ENCODE measurements around the gene IER3. TPM values are rescaled to one million over a fixed set of nuclear protein-coding genes. Genes with fewer than 3 reads are reported as not detected.

Gene IER3
- total and polyA plus RNA-seq, 9 of the 15 experiments (the other 6 are each of a cell fraction or from before 2014, with no cell fraction given) = 1.5 to 30.0 (median 11.5) TPM

DNA sequence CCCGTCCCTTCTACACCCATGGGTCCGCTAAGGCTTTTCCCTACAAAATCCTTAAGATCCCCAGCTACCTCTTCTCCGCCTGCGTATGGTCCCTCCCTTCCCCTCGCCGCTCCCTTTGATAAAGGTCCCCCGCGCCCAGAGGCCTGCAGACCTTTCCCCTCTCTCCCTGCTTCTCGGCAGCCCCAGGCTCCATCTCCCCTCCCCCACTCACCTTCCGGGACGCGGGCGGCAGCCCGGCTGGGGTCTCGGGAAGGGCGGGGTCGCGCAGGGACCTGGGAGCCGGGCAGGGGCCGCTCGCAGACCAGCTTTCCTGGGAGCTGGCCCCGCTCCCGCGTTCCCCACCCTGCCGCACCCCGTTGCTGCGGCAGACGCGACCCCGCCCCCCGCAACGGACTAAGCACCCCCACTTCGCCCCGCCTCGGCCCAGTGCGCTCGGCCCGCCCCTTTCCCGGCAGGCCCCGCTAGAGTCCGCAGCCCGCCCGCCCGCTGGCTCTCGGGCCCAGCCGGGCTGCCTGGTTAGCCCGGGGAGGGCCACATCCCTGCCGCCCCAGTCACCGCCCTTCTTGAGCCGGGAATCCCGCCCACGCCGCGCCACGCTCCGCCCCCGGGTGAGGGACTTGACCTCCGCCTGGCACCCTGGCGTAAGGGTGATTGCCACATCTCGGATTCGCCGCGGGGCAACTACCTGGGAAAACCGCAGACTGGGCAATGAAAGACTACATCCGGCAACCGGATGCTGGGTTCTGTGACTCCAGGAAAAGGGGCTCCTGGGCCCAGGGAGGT lies 1.8 kb downstream of the IER3 start, which contains the start of gene FLOT1 (continued):
- TF ChIP-seq TRIM28 (IDR thresholded peaks at IDR 0.05) (peak; percentile 49; the same call in 1 of the 2 replicates), PRMT5 (CRISPR knock-in tag; IDR thresholded peaks at IDR 0.05) (0 out of 2 replicates have a peak, but pooled peaks have one; percentile 56), CBX3 (IDR thresholded peaks at IDR 0.05; ENCODE audit: borderline replicate concordance in 1 of 2, low read length in 2 of 2) (0 out of 3 replicates have a peak, but pooled peaks of 1 of the 2 experiments have one; percentile 7), STAT5A (IDR thresholded peaks at IDR 0.05; ENCODE audit: borderline replicate concordance, low read length) (peak; percentile 27; the same call in 1 of the 2 replicates), MXD1 (CRISPR knock-in tag; IDR thresholded peaks at IDR 0.05; ENCODE audit: borderline replicate concordance, poor library complexity, severe bottlenecking) (no peak), ZNF57 (CRISPR knock-in tag; IDR thresholded peaks at IDR 0.05) (0 out of 2 replicates have a peak, but pooled peaks have one; percentile 20), RBM25 (IDR thresholded peaks at IDR 0.05; ENCODE audit: low read depth, low read length, severe bottlenecking) (peak; percentile 31), ZNF76 (CRISPR knock-in tag; IDR thresholded peaks at IDR 0.05; ENCODE audit: borderline replicate concordance) (0 out of 2 replicates have a peak, but pooled peaks have one; percentile 58), NR2C1 (IDR thresholded peaks at IDR 0.05) (no peak), NR2C1 (tag; IDR thresholded peaks at IDR 0.05) (peak; percentile 60; the same call in 1 of the 2 replicates), ZNF253 (CRISPR knock-in tag; conservative IDR thresholded peaks at IDR 0.05) (0 out of 2 replicates have a peak, but pooled peaks have one; percentile 15), PRPF4 (IDR thresholded peaks at IDR 0.05; ENCODE audit: insufficient read depth, low read depth, low read length, poor library complexity, severe bottlenecking) (peak; percentile 52), TEAD4 (IDR thresholded peaks at IDR 0.05; ENCODE audit: low read length) (peak; percentile 50; the same call in 1 of the 2 replicates), TEAD4 (CRISPR knock-in tag; IDR thresholded peaks at IDR 0.05; ENCODE audit: borderline replicate concordance) (0 out of 2 replicates have a peak, but pooled peaks have one; percentile 66), NR1H2 (CRISPR knock-in tag; IDR thresholded peaks at IDR 0.05) (no peak)
- TF ChIP-seq, protein P1, sequence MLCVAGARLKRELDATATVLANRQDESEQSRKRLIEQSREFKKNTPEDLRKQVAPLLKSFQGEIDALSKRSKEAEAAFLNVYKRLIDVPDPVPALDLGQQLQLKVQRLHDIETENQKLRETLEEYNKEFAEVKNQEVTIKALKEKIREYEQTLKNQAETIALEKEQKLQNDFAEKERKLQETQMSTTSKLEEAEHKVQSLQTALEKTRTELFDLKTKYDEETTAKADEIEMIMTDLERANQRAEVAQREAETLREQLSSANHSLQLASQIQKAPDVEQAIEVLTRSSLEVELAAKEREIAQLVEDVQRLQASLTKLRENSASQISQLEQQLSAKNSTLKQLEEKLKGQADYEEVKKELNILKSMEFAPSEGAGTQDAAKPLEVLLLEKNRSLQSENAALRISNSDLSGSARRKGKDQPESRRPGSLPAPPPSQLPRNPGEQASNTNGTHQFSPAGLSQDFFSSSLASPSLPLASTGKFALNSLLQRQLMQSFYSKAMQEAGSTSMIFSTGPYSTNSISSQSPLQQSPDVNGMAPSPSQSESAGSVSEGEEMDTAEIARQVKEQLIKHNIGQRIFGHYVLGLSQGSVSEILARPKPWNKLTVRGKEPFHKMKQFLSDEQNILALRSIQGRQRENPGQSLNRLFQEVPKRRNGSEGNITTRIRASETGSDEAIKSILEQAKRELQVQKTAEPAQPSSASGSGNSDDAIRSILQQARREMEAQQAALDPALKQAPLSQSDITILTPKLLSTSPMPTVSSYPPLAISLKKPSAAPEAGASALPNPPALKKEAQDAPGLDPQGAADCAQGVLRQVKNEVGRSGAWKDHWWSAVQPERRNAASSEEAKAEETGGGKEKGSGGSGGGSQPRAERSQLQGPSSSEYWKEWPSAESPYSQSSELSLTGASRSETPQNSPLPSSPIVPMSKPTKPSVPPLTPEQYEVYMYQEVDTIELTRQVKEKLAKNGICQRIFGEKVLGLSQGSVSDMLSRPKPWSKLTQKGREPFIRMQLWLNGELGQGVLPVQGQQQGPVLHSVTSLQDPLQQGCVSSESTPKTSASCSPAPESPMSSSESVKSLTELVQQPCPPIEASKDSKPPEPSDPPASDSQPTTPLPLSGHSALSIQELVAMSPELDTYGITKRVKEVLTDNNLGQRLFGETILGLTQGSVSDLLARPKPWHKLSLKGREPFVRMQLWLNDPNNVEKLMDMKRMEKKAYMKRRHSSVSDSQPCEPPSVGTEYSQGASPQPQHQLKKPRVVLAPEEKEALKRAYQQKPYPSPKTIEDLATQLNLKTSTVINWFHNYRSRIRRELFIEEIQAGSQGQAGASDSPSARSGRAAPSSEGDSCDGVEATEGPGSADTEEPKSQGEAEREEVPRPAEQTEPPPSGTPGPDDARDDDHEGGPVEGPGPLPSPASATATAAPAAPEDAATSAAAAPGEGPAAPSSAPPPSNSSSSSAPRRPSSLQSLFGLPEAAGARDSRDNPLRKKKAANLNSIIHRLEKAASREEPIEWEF (CRISPR knock-in tag; IDR thresholded peaks at IDR 0.05) = no peak
- TF ChIP-seq, protein P2, sequence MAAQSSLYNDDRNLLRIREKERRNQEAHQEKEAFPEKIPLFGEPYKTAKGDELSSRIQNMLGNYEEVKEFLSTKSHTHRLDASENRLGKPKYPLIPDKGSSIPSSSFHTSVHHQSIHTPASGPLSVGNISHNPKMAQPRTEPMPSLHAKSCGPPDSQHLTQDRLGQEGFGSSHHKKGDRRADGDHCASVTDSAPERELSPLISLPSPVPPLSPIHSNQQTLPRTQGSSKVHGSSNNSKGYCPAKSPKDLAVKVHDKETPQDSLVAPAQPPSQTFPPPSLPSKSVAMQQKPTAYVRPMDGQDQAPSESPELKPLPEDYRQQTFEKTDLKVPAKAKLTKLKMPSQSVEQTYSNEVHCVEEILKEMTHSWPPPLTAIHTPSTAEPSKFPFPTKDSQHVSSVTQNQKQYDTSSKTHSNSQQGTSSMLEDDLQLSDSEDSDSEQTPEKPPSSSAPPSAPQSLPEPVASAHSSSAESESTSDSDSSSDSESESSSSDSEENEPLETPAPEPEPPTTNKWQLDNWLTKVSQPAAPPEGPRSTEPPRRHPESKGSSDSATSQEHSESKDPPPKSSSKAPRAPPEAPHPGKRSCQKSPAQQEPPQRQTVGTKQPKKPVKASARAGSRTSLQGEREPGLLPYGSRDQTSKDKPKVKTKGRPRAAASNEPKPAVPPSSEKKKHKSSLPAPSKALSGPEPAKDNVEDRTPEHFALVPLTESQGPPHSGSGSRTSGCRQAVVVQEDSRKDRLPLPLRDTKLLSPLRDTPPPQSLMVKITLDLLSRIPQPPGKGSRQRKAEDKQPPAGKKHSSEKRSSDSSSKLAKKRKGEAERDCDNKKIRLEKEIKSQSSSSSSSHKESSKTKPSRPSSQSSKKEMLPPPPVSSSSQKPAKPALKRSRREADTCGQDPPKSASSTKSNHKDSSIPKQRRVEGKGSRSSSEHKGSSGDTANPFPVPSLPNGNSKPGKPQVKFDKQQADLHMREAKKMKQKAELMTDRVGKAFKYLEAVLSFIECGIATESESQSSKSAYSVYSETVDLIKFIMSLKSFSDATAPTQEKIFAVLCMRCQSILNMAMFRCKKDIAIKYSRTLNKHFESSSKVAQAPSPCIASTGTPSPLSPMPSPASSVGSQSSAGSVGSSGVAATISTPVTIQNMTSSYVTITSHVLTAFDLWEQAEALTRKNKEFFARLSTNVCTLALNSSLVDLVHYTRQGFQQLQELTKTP (IDR thresholded peaks at IDR 0.05; ENCODE audit: low read depth in 1 of 2, partially characterized antibody in 2 of 2) = peak; percentile 14 to 48
